OCI-LY7 (cell line): ENCODE results near the gene KIZ. TPM values are rescaled to one million over a fixed set of nuclear protein-coding genes. Genes with fewer than 3 reads are reported as not detected.

Experiments
- BruUV-seq: library from RNA; stranded (reverse); fragments of 400-500 nt; replicated peaks from 2 replicates; lab custom pipeline; 2021; lab: Mats Ljungman, UMichigan
- CTCF ChIA-PET: fragments of 300-600 bp; sonication (Branson Sonifier 250); formaldehyde crosslinking; loops from one replicate; lab custom pipeline; 2022; ENCODE audit warnings: antibody characterized with exemption; ENCODE audit not compliant: unreplicated experiment; lab: Charles Lee
- POLR2A ChIA-PET: fragments of 300-600 bp; sonication (Branson Sonifier 250); formaldehyde crosslinking; loops from one replicate; lab custom pipeline; 2022; ENCODE audit warnings: antibody characterized with exemption; lab: Charles Lee
- DNase-seq: peaks from one replicate; pipeline ENCODE4 v3.0.0-alpha.2; 2015; ENCODE audit warnings: low spot score
- H2AFZ ChIP-seq: fragments of 200-600 bp; sonication (generic), shearing (Covaris generic); 2 replicates; pipeline ENCODE4 v1.6.1; 2014; ENCODE audit warnings: mild to moderate bottlenecking, antibody characterized with exemption, low read length, moderate library complexity
- H3K27ac ChIP-seq: fragments of 200-600 bp; sonication (generic); 2 replicates; pipeline ENCODE4 v1.5.1; 2014; ENCODE audit warnings: mixed run types, low read depth, mild to moderate bottlenecking, moderate library complexity, low read length, inconsistent platforms; ENCODE audit not compliant: poor library complexity, severe bottlenecking
- H3K36me3 ChIP-seq: fragments of 200-600 bp; sonication (generic); 2 replicates; pipeline ENCODE4 v1.6.1; 2014; ENCODE audit warnings: mild to moderate bottlenecking, antibody characterized with exemption, low read length, moderate library complexity, mixed read lengths; ENCODE audit not compliant: insufficient read depth
- H3K4me1 ChIP-seq: fragments of 200-600 bp; sonication (generic); 2 replicates; pipeline ENCODE4 v1.5.1; 2014; ENCODE audit warnings: mild to moderate bottlenecking, low read length; ENCODE audit not compliant: insufficient read depth, poor library complexity, severe bottlenecking
- H3K4me2 ChIP-seq: fragments of 200-600 bp; sonication (generic); 2 replicates; pipeline ENCODE4 v1.6.1; 2014; ENCODE audit warnings: mild to moderate bottlenecking, low read length
- H3K4me3 ChIP-seq: fragments of 200-600 bp; sonication (generic); 2 replicates; pipeline ENCODE4 v1.5.1; 2014; ENCODE audit warnings: mild to moderate bottlenecking, low read depth, low read length; ENCODE audit not compliant: poor library complexity, severe bottlenecking
- H3K79me2 ChIP-seq: fragments of 200-600 bp; sonication (generic); 2 replicates; pipeline ENCODE4 v1.6.1; 2016; ENCODE audit warnings: low read depth, mild to moderate bottlenecking, low read length, moderate library complexity, mixed read lengths; ENCODE audit not compliant: insufficient read depth
- H3K9me2 ChIP-seq: fragments of 200-600 bp; sonication (generic); 2 replicates; pipeline ENCODE4 v1.6.1; 2016; ENCODE audit warnings: mild to moderate bottlenecking, low read length, mixed read lengths; ENCODE audit not compliant: insufficient read depth
- H3K9me3 ChIP-seq: fragments of 200-600 bp; sonication (generic); 2 replicates; pipeline ENCODE4 v1.6.1; 2014; ENCODE audit warnings: mild to moderate bottlenecking, mixed run types, low read length, mixed read lengths
- H4K20me1 ChIP-seq: fragments of 200-600 bp; sonication (generic); 2 replicates; pipeline ENCODE4 v1.6.1; 2014; ENCODE audit warnings: mild to moderate bottlenecking, antibody characterized with exemption, low read length, moderate library complexity, mixed read lengths; ENCODE audit not compliant: insufficient read depth
- CTCF ChIP-seq: fragments of 200-600 bp; sonication (generic); conservative IDR thresholded peaks from 2 replicates; pipeline ENCODE4 v1.5.1; 2014; ENCODE audit warnings: mild to moderate bottlenecking, antibody characterized with exemption, low read length, moderate library complexity, mixed read lengths
- EZH2phosphoT487 ChIP-seq: fragments of 200-600 bp; sonication (generic); IDR thresholded peaks from 2 replicates; pipeline ENCODE4 v1.6.1; 2018; ENCODE audit warnings: low read depth, borderline replicate concordance, mild to moderate bottlenecking, mixed run types, antibody characterized with exemption, low read length, moderate library complexity, mixed read lengths
- intact Hi-C: fragments of 100-400 bp; cut with micrococcal nuclease; formaldehyde crosslinking; loops from one replicate; pipeline ENCODE4 v1.10.0; 2022; ENCODE audit not compliant: unreplicated experiment
- total RNA-seq, 2 experiments: library from RNA; depleted of rRNA in 1 of 2; stranded (reverse); fragments of >200 nt in 1 of 2; shearing (Covaris generic) in 1 of 2; gene quantifications; 2 replicates each; pipeline ENCODE4 v1.2.3, GENCODE V29; 2014 to 2022

Gene KIZ
- total RNA-seq, 2 experiments from 2014 or later = 16.0 to 23.7 TPM

- peaks cover 27% of the 10 kb centered on the region for H3K4me1 ChIP-seq
- no peak overlapping the region for H3K27ac ChIP-seq
- intact Hi-C loops = no loop called here
- no peak overlapping the region for H2AFZ ChIP-seq
- H3K4me2 ChIP-seq = no peak overlapping the region
- ChIA-PET POLR2A (no interaction called here), CTCF (no interaction called here)
- no peaks in the 10 kb centered on the region for H3K9me2 ChIP-seq
- H3K9me3 ChIP-seq = no peaks in the 10 kb centered on the region
- H3K36me3 ChIP-seq = no peaks in the 10 kb centered on the region
- H4K20me1 ChIP-seq = no peaks in the 10 kb centered on the region
- no peak for DNase-seq
- no peaks in the 10 kb centered on the region for H3K79me2 ChIP-seq
- no peak overlapping the region for H3K4me3 ChIP-seq
- BruUV-seq = no TSS peak
- TF ChIP-seq EZH2phosphoT487 (no peak), CTCF (no peak)
Observed at GRCh38 chr20:21104921-21105320, 21.0 kb upstream of the KIZ start.

GRCh38 chr20:21105429-21106170, 20.3 kb upstream of the KIZ start:
- no TSS peak for BruUV-seq
- ChIA-PET POLR2A (no interaction called here), CTCF (no interaction called here)
- intact Hi-C loops = no loop called here
- TF ChIP-seq CTCF = no peak
- no peak for TF ChIP-seq EZH2phosphoT487
- Histone ChIP-seq H3K79me2 (no peaks in the 10 kb centered on the region), H4K20me1 (no peaks in the 10 kb centered on the region), H3K27ac (no peak overlapping the region), H3K4me3 (no peak overlapping the region), H3K9me3 (no peaks in the 10 kb centered on the region), H3K36me3 (no peaks in the 10 kb centered on the region), H2AFZ (no peak overlapping the region), H3K9me2 (no peaks in the 10 kb centered on the region), H3K4me2 (no peak overlapping the region), H3K4me1 (peaks cover 25% of the 10 kb centered on the region)
- no peak for DNase-seq
